Vagina (tissue), 2 donors: ENCODE data around the gene COMMD6.

Experiments
- CTCF ChIP-seq, 3 experiments: fragments of 450-650 bp in 2 of 3; fragments of 200-600 bp in 1 of 3; sonication (generic) in 1 of 3; IDR thresholded peaks; one replicate each; pipeline ENCODE4 v1.5.1; 2017 to 2019; ENCODE audit warnings: antibody characterized with exemption in 3 of 3, mild to moderate bottlenecking in 2 of 3, moderate library complexity in 2 of 3
- POLR2A ChIP-seq, 2 donors: fragments of 450-650 bp; IDR thresholded peaks; one replicate each; pipeline ENCODE4 v1.6.1; 2017; ENCODE audit warnings: antibody characterized with exemption in 2 of 2, mild to moderate bottlenecking in 2 of 2, moderate library complexity in 2 of 2

GRCh38 chr13:75494491-75494890 is 43.1 kb downstream of the COMMD6 start:
- TF ChIP-seq CTCF (IDR thresholded peaks at IDR 0.05) (no peak), POLR2A (IDR thresholded peaks at IDR 0.05) (no peak)
